ENCODE results near the gene GLIS1. TPM values are rescaled to one million over a fixed set of nuclear protein-coding genes. Genes with fewer than 3 reads are reported as not detected.

GLIS1 gene
- total RNA-seq, 1 experiment from 2014 or later, result 0.14 TPM

DNA sequence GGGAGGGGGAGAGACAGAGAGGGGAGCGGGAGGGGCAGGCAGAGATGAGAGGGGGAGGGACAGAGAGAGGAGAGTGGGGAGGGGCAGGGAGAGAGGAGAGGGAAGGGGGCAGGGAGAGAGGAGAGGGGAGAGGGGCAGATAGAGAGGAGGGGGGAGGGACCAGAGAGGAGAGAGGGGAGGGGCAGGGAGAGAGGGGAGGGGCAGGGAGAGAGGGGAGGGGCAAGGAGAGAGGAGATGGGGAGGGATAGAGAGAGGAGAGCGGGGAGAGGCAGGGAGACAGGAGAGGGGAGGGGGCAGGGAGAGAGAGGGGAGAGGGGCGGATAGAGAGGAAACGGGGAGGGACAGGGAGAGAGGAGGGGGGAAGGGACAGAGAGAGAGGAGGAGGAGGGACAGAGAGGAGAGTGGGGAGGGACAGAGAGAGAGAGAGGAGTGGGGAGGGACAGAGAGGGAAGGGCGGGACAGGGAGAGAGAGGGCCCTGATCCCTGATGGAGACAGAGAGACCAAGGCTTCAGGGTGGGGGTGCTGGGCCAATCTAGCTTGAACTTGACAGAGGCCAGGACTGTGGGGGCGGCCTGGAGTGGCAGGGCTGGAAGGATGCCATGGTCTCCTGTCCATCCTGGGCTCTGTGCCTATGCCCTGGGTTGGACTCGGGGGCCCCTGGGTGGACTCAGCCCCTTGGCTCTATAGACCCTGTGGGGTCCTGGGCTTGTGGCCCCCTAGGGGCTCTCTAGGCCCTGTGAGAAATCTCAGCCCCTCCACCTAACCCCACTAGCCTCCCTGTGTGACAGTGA is 236.1 kb downstream of the GLIS1 start:
- in situ Hi-C loops (cut with HindIII; ENCODE audit: low sequenced_read_pairs), result no loop called here

DNA sequence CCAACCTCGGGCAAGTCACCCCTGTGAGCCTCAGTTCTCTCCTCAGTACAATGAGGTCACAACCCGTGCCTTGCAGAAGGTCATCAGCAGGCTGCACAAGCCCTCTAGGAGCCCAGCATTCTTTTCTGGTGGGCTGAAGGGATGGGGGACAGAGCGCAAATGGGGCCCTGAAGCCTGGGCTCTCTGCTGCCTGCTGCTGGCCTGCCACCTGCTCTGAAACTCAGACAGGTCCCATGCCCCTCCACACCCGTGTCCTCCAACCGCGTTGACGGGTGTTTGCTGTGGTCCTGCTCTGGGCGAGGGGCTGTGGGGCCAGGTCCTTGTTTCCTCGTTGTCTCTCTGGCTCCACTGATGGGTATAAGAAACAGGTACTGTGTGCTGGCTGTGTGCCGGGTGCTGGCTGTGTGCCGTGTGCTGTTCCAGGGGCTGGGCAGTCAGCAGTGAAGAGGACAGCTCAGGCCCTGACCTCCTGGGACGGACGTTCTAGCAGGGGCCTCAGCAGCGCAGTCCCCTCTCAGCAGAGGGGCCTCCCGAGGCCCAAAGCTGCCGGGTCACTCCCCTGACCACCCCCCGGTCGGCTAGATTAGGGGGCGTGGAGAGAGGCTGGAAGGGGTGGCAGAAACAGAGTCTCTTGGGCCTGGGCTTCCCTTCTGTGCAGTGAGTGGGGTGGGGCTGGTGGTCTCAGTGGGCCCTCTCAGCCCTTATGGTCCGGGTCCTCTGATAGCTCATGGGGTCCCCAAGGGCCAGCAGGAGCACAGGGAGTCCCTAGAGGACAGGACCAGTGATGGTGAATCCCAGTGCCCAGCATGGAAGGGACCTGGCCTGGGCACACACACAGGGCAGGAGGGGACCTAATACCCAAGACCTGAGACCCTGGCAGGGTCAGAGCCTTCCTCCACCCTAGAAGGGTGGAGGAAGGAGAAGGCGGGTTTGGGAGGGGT is 237.6 kb downstream of the GLIS1 start:
- DNase-seq (ENCODE audit: low spot score), result no peak
- in situ Hi-C loops (cut with HindIII; ENCODE audit: low sequenced_read_pairs), result no loop called here

More for the DNA sequence above, 236.1 kb downstream of the GLIS1 start:
- DNase-seq (ENCODE audit: low spot score), result no peak

DNA sequence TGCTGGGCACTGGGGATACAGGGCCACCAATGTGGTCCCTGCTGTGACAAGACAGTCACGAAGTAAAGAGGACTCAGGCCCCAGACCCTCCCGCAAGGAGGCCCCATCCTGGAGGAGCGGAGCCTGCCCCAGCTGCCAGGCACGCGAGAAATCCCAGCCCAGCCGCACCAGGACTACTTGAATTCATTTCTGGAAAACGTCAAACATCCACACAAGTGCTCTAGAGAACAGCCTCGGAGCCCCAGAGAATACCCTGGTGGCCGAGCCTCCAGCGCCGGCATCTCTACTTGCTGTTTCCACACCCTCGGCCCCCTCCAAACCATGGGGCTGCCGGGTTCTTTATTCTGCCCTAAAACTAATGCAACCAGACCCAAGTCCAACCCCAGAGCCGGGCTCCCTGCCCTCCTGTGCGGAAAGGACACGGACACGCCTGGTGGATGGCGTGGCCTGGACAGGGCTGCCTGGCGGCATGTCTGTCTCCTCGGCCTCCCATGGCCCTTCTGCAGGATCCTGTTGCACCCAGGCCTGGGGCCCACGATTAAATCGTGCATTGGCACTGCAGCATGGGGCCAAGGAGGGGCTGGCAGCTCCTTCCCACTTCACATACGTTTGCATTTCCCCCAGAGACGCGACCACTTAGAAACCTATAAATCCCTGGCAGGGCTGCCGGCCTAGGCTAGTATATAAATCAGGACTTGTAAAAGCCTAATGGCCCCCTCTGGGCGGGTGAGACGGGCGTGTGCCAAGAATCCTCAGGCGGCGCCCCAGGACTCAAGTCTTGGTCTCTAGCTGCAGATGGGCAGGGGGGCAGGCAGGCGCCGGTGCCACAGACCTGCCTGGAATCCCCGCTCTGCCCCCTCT is 238.5 kb downstream of the GLIS1 start:
- in situ Hi-C loops (cut with HindIII; ENCODE audit: low sequenced_read_pairs), result no loop called here
- no peak for DNase-seq (ENCODE audit: low spot score)

DNA sequence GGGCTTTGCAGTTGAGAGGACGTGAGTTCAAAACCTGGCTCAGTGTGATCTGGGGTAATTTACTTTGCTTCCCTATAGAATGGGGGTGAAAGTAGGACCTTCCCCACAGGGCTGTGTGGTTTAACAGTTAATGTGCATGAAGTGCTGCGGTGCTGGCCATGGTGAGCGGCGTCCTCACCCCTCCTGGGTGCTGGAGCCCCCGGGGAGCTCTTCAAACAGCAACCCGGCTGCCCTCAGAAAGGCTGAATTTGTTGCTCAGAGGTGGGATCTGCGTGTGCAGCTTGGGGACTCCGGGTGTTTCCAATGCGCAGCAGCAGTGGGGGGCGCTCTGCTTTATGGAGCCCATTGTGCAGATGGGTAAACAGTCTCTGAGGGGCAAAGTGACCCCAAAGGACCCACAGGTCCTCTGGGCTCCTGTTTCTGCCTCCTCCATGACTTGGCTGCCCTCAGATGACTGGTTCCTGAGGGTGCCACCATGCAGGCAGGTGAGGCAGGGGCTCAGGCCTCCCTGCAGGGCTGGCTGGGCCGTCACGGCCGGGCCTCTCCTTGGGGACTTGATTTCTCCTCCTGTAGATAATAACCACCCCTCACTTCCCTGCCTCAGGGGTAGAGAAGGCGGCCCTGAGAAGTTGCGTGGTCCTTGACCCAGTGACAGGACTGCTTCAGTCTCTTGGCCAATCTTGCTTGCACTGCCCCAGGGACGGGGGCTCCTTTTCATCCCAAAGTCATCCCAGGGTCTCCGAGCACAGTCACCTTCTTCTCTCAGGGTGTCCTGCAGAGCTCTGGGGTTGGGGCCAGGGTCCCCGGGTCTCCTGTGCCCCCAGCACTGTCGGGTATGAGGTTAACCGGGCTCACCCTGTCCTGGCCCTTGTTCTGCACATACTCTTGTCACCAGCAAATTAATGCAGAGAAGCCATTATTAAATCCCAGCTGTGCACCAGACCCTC is 239.4 kb downstream of the GLIS1 start:
- in situ Hi-C loops (cut with HindIII; ENCODE audit: low sequenced_read_pairs), result no loop called here
- no peak for DNase-seq (ENCODE audit: low spot score)

DNA sequence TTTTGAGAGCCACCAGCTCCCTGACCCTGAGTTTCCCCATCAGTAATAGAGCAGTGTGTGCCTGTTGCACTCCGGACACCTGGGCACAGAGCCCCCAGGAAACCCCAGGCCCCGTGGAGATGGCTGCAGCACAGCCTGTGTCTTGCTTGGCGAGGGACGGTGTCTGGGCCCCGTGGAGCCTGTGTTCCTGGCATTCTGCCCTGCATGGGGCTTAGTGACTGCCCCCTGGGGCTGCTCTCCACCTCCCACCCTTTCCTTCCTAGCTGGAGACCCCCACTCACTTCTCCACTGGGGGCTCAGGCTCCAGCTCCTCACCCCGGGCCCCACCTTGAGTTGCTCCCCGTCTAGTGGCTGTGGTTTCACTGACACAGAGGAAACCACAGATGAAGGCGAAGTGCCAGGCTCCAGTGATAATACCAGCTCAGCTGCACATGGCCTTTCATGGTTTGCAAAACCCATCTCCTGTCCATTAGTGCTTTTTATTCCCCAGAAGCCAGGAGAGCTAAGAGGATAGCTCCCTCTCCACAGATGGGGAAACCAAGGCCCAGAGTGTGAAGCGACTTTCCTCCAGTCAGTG is 240.3 kb downstream of the GLIS1 start:
- in situ Hi-C loops (cut with HindIII; ENCODE audit: low sequenced_read_pairs), result no loop called here
- no peak for DNase-seq (ENCODE audit: low spot score)

DNA sequence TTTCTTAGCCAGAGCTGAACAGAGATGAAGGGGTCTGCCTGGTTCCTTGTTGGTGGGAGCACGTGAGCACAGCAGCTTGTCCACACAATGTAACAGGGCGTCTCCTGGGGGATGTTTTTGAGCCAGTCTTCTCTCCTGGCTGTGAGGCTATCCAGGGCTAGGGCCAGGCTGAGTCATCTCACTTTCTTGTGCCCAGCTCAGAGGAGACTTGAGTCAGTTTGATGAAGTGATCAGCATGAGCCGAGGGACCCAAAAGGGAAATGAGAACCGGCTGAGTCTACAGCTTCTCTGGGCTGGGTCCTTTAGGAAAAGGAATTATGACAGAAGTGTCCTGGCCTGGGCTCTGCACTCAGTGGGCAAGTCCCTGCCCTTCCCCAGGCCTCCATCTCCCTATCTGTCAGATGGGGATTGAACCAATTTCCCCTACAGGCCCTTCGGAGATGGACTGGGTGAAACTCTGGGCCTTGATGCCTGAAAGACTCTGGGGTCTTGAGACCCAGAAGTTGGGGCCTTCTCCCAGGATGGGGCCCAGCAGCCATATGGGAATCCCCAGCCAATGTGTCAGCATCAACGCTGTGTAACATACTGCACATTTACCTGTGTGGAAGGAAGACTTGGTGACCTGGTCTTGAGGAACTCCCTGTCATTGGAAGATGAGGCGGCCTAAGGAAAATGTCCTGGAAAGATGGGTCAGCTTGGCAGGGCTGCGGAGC is 243.2 kb downstream of the GLIS1 start:
- no peak for DNase-seq (ENCODE audit: low spot score)
- in situ Hi-C loops (cut with HindIII; ENCODE audit: low sequenced_read_pairs), result no loop called here

DNA sequence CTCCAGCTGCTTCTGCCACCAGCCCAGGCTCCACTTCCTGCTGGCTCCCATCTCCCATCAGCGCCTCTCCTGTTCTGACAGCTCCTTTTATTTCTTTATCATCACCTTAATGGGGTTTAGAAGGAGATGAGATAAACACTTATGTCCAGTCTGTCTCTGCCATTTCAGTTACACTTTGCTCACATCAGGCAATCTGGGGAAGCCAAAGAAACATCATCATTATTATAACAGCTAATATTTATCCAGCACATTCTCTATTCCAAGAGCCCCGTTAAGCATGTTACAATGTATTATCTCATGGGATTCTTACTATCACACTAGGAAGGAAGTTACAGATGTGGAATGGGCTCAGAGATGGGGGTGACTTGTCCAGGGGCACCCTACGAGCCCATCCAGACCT is 248.6 kb downstream of the GLIS1 start:
- no peak for DNase-seq (ENCODE audit: low spot score)
- in situ Hi-C loops (cut with HindIII; ENCODE audit: low sequenced_read_pairs), result no loop called here

DNA sequence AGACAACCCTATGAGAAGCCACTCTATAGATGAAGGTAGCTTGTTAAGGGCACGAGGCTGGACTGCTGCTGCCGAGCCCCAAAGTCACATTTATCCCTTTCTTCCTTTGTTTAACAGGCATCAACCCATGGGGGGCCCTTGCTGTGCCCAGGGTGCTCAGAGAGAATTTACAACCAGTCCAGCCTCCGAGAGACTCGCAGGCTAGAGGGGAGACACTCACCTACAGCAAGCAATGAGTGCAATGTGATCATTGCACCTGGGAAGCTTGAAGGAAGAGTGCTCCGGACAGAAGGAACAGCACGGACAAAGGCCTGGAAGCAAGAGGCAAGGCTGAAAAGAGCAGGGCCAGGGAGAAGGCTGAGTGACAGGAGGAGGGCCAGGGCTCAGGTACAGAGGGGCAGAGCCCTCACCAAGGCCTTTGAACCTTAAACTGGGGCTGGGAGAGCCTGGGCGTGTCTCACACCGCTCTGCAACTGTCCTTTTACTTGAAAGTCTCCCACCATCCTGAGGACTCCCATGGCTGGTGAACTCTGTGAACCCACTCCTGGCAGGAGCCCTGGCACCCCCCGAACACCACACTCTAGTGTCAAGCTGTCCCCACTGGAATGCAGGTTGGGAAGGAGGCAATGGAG is 252.5 kb downstream of the GLIS1 start:
- DNase-seq (ENCODE audit: low spot score), result no peak
- in situ Hi-C loops (cut with HindIII; ENCODE audit: low sequenced_read_pairs), result loop anchor here (5.0 kb wide), 1 partner anchor 91 kb away; no protein-coding TSS in a partner anchor

DNA sequence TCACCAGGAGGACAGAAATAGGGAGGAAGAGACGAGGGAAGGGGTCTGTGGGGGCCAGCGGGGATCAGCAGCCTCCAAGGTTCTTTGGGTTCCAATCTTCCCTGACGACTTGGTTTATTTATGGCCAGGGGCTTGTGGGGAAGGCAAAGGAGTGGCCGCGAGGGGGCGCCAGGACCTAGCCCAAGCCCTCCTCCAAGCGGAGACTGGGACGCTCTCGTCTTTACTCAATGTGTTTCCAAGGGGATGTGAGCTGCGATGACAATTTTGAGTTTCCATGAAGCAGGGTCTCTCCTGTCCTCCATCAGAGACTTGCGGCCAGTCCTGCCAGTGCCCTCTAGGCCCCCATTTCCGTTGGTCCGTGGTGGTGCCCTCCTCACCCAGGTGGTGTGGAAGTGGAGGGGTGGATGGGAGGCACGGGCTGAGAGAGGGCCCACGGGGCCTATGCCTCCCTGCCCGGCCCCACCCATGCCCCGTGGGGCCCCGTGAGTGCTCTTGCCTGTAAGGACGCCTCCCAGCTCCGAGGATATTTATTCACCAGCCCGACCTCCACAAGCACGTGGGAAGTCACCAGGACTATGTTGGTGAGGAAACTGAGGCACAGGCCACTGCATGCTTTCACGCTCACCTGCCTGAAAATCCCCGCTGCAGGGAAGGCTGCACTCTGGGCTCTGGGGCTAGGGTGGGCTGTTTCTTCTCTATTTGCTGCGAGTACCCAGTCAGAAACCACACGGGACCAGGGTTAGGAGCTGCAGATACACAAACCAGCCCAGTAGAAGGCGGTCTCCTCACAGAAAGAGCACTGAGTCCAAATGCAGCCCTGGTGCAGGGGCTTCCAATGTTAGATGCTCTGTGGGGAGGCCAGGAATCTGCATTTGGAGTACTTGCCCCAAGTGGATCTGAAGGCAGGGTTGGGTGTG is 253.2 kb downstream of the GLIS1 start:
- DNase-seq (ENCODE audit: low spot score), result peak; percentile 79
- in situ Hi-C loops (cut with HindIII; ENCODE audit: low sequenced_read_pairs), result loop anchor here (5.0 kb wide), 1 partner anchor 92 kb away; no protein-coding TSS in a partner anchor

DNA sequence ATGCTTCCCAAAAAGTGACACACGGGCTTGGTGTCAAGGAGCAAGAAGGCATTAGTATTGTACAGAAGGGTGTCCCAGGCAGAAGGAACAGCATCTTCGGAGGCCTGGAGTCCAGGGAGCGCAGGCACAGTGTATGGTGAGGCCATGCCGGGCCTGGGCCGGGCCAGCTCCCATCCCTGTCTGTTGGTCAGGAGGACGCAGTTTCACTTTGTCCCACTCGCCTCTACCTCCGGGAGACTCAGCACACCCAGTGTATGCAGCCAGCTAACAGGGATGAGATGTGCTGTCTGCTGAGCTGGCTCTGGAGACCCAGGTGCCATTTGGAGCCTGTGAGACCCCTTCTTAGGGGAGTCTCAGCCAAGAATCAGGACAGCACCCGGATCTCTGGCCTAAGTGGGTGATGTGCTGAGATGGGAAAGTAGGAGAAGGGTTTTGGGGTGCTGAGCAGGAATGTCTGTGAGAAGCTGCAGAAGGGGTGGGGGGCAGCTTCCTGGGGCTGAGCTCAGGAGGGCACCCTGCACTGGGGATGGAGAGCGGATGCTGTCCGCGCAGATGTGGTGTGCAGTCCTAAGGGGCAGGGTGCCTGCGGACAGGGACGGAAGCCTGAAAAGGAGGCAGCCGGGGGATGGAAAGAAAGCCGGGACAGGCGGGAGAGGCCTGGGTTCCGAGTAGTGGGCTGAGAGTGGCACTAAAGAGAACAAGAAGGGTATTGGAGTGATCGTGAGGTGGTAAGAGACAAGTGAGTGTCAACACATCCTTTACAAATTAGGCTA is 254.1 kb downstream of the GLIS1 start:
- no peak for DNase-seq (ENCODE audit: low spot score)
- in situ Hi-C loops (cut with HindIII; ENCODE audit: low sequenced_read_pairs), result loop anchor here (5.0 kb wide), 1 partner anchor 92 kb away; no protein-coding TSS in a partner anchor

DNA sequence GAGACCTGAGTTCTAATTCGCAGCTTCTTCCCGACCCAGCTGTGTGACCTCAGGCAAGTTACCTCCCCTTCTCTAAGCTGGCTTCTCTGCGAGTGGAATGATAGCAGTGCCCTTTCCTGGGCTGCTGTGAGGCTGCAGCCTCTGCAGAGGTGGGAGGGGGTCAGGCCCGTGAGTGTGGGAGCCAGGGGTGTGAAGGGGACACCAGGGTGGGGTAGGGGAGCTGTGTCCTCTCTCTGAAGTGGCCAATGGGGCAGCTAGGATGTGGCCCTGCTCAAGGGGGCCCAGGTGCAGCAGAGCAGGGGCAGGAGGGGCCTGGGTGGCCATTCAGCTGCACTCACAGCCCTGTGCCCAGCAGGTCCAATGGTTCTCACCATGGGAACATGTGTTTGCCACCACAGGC is 255.3 kb downstream of the GLIS1 start:
- in situ Hi-C loops (cut with HindIII; ENCODE audit: low sequenced_read_pairs), result no loop called here
- DNase-seq (ENCODE audit: low spot score), result no peak

DNA sequence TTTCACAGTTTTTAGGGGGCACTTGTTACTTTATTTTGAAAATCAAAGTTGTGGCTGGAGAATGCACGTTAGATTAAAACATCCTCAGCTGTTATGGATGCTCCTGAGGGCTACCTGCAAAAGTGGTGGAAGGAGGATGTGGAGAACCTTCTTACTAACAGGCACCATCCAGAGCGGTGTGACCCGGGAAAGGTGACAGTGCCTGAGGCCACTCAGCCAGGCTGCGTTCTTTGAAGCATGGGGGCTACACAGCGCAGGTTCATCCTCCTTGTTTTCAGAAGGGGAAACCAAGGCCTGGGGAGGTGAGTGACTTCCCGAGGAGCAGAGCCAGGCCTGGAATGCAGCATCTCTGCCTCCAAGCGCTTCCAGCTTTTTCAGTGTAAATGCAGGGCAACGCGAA is 255.8 kb downstream of the GLIS1 start:
- in situ Hi-C loops (cut with HindIII; ENCODE audit: low sequenced_read_pairs), result no loop called here
- DNase-seq (ENCODE audit: low spot score), result no peak

DNA sequence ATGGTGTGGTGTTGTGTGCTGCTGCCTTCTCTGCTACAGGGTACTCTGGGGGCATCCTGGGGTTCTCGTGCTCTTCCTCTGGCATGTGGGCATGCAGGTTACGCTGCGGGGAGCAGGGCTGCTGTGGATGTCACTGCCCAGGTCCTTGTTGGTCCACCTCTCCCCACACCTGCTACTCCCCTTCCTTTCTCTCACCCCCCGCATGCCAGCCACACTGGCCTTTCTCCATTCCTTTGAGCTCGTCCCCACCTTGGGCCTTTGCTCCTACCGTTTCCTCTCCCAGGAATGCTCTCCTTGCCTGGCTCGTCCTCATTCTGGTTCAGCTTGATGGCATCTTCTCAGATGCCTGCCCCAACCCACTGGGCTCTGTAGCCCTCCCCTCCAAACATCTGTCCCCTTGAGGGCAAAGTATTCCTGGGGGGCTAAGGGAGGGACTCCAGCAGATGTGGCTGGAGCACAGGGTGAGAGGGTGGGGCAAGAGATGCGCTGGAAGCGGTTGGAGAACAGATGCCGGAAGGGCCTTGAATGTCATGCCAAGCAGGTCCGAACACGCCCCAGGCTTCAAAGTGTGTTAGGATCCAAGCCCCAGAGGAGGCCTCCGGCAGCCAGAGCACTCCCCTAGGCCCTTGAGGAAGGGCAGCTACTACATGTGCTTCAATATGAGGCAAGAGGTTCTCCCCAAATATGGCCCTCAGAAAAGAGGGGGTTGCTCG is 256.4 kb downstream of the GLIS1 start:
- in situ Hi-C loops (cut with HindIII; ENCODE audit: low sequenced_read_pairs), result no loop called here
- no peak for DNase-seq (ENCODE audit: low spot score)

DNA sequence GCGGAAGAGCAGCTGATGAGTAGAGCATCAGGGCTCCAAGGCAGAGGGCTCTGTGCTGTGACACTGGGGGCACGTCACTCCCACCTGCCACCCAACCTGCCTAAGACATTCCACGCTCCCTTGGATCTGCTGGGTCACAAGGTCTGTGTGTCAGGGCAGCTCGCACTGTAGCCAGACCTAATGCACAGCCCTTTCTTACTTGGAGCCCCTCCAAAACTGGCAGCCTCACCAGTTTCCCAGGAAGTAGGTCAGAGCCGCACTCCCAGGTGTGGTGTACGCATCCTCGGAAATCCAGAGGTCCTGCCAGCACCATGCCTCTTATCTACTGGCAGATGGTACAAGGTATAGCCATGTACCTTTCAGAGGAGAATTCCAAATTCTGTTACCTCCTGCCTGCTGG is 257.5 kb downstream of the GLIS1 start:
- in situ Hi-C loops (cut with HindIII; ENCODE audit: low sequenced_read_pairs), result no loop called here
- DNase-seq (ENCODE audit: low spot score), result no peak

DNA sequence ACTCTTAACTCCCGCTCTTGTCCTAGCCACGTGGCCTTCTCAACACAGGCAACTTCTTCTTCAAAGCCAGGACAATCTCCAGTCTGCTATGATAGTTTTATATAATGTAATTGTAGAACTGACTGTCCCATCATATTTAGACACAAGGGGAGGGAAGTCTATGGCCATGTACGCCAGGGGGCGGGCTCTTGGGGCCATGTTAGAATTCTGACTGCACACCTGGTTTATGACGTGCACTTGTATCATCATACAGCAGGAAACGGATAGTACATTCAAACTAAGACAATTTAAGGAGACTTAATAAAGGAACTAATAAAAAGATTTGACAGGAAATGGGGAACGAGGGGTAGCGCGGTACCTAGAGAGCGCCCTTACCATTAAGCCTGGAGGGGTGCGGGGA is 258.3 kb downstream of the GLIS1 start:
- in situ Hi-C loops (cut with HindIII; ENCODE audit: low sequenced_read_pairs), result no loop called here
- DNase-seq (ENCODE audit: low spot score), result no peak

Data from G401 (cell line).